Ascending aorta (tissue), 2 donors: ENCODE results near the gene PPP3CB. TPM values are rescaled to one million over a fixed set of nuclear protein-coding genes. Genes with fewer than 3 reads are reported as not detected.

Source experiments
- DNase-seq, 2 donors: peaks; one replicate each; pipeline ENCODE4 v3.0.0-alpha.2; 2019; ENCODE audit warnings: low spot score in 2 of 2
- H3K27ac ChIP-seq, 2 donors: fragments of 200-600 bp; sonication (generic); one replicate each; pipeline ENCODE4 v1.5.1; 2016 to 2017; ENCODE audit warnings: mild to moderate bottlenecking in 1 of 2
- H3K27me3 ChIP-seq: fragments of 200-600 bp; sonication (generic); one replicate; pipeline ENCODE4 v1.5.1; 2017
- H3K36me3 ChIP-seq, 2 donors: fragments of 200-600 bp; sonication (generic); one replicate each; pipeline ENCODE4 v1.5.1; 2016
- H3K4me1 ChIP-seq, 2 donors: fragments of 200-600 bp; sonication (generic); one replicate each; pipeline ENCODE4 v1.5.1; 2016 to 2017; ENCODE audit warnings: mild to moderate bottlenecking in 1 of 2
- H3K4me3 ChIP-seq, 2 donors: fragments of 200-600 bp; sonication (generic); one replicate each; pipeline ENCODE4 v1.5.1; 2016 to 2017; ENCODE audit warnings: mild to moderate bottlenecking in 1 of 2
- H3K9me3 ChIP-seq, 2 donors: fragments of 200-600 bp; sonication (generic); one replicate each; pipeline ENCODE4 v1.5.1; 2016
- CTCF ChIP-seq, 3 experiments: fragments of 200-600 bp in 2 of 3; fragments of 450-650 bp in 1 of 3; sonication (generic) in 2 of 3; IDR thresholded peaks; one replicate each; pipeline ENCODE4 v1.5.1; 2016 to 2019; ENCODE audit warnings: antibody characterized with exemption in 3 of 3, mild to moderate bottlenecking in 1 of 3, moderate library complexity in 1 of 3
- intact Hi-C: fragments of 100-400 bp; cut with DNase I; formaldehyde crosslinking; loops from one replicate; pipeline ENCODE4 v1.15.1; 2023
- total RNA-seq: library from RNA; depleted of rRNA; stranded (reverse); fragments of >200 nt; gene quantifications from one replicate; pipeline ENCODE4 v1.1.0, GENCODE V29; 2016

Gene PPP3CB
- total RNA-seq, 1 donor from 2014 or later = 23.0 TPM

- Histone ChIP-seq H3K27me3 (no peaks in the 10 kb centered on the region), H3K36me3 (peaks cover 12 to 16% of the 10 kb centered on the region in 2 donors), H3K9me3 (no peaks in the 10 kb centered on the region), H3K4me3 (peak overlapping the region; percentile 63 to 88), H3K4me1 (peaks cover 6 to 24% of the 10 kb centered on the region in 2 donors), H3K27ac (peak overlapping the region; percentile 95 to 97)
- intact Hi-C loops = loop anchor here (1.0 to 5.0 kb wide), 2 partner anchors 81 to 243 kb away; partner anchors contain the start of genes ANXA7 and MRPS16
- no peak for TF ChIP-seq CTCF (IDR thresholded peaks at IDR 0.05)
- DNase-seq = peak; percentile 61 to 94
Observed at GRCh38 chr10:73495226-73495883, 469 bp downstream of the PPP3CB start.

GRCh38 chr10:73494877-73495225, 973 bp downstream of the PPP3CB start:
- H3K4me3 ChIP-seq = peak overlapping the region; percentile 63 to 88
- intact Hi-C loops = loop anchor here (1.0 to 5.0 kb wide), 2 partner anchors 81 to 243 kb away; partner anchors contain the start of genes ANXA7 and MRPS16
- peaks cover 6 to 24% of the 10 kb centered on the region in 2 donors for H3K4me1 ChIP-seq
- TF ChIP-seq CTCF (IDR thresholded peaks at IDR 0.05) = no peak
- H3K27me3 ChIP-seq = no peaks in the 10 kb centered on the region
- peaks cover 10 to 11% of the 10 kb centered on the region in 2 donors for H3K36me3 ChIP-seq
- peak overlapping the region; percentile 95 to 97 for H3K27ac ChIP-seq
- H3K9me3 ChIP-seq = no peaks in the 10 kb centered on the region
- DNase-seq = no peak

GRCh38 chr10:73494213-73494612, 1.6 kb downstream of the PPP3CB start:
- intact Hi-C loops = no loop called here
- no peak for TF ChIP-seq CTCF (IDR thresholded peaks at IDR 0.05)
- DNase-seq = no peak
- Histone ChIP-seq H3K9me3 (no peaks in the 10 kb centered on the region), H3K4me1 (peaks cover 6 to 24% of the 10 kb centered on the region in 2 donors), H3K4me3 (peak overlapping the region; percentile 63 to 88), H3K27me3 (no peaks in the 10 kb centered on the region), H3K36me3 (peaks cover 6 to 7% of the 10 kb centered on the region in 2 donors), H3K27ac (peak overlapping the region in 1 of 2 donors; percentile 95)

GRCh38 chr10:73493781-73494180, 2.0 kb downstream of the PPP3CB start:
- no peak for DNase-seq
- Histone ChIP-seq H3K27ac (no peak overlapping the region), H3K4me1 (peaks cover 6 to 24% of the 10 kb centered on the region in 2 donors), H3K36me3 (peaks cover 1 to 4% of the 10 kb centered on the region in 2 donors), H3K9me3 (no peaks in the 10 kb centered on the region), H3K27me3 (no peaks in the 10 kb centered on the region), H3K4me3 (peak overlapping the region; percentile 63 to 88)
- intact Hi-C loops = no loop called here
- TF ChIP-seq CTCF (IDR thresholded peaks at IDR 0.05) = no peak

- Histone ChIP-seq H3K27me3 (no peaks in the 10 kb centered on the region), H3K4me3 (no peak overlapping the region), H3K4me1 (peaks cover 0 to 10% of the 10 kb centered on the region in 2 donors), H3K27ac (no peak overlapping the region), H3K36me3 (peaks cover 0 to 9% of the 10 kb centered on the region in 2 donors), H3K9me3 (no peaks in the 10 kb centered on the region)
- DNase-seq = no peak
- no peak for TF ChIP-seq CTCF (IDR thresholded peaks at IDR 0.05)
- intact Hi-C loops = no loop called here
Observed at GRCh38 chr10:73486601-73487000, 9.2 kb downstream of the PPP3CB start.
